Measurements from ENCODE around the gene SAP30BP.

GRCh38 chr17:75621489-75621888, 45.6 kb upstream of the SAP30BP start:
- TF ChIP-seq EZH2 (IDR thresholded peaks at IDR 0.05) (no peak), POLR2AphosphoS5 (IDR thresholded peaks at IDR 0.05; ENCODE audit: borderline replicate concordance, low read depth, low read length) (no peak)

All from SK-N-MC (cell line).